Activated B cell treated with CpG ODN at 0.5 μM for 24 hours (primary cell): Measurements from ENCODE around the gene VSNL1. TPM values are rescaled to one million over a fixed set of nuclear protein-coding genes. Genes with fewer than 3 reads are reported as not detected.

ENCODE experiments used
- ATAC-seq: fragments of 200-7000 bp; cut with Tn5 transposase; one replicate; pipeline ENCODE4 v1.10.0; 2021; ENCODE audit warnings: low read depth, mild to moderate bottlenecking, moderate library complexity
- CTCF ChIA-PET: fragments of 350-600 bp; sonication (Branson Sonifier 250); formaldehyde crosslinking; loops from one replicate; lab custom pipeline; 2021; ENCODE audit warnings: antibody characterized with exemption; lab: Charles Lee
- POLR2A ChIA-PET: fragments of 350-600 bp; sonication (Branson Sonifier 250); formaldehyde crosslinking; loops from one replicate; lab custom pipeline; 2021; ENCODE audit warnings: antibody characterized with exemption; lab: Charles Lee
- DNase-seq: peaks from one replicate; pipeline ENCODE4 v3.0.0; 2022
- H3K27ac Mint-ChIP-seq: one replicate; pipeline ENCODE4 v1.8.0; 2020; ENCODE audit warnings: mixed read lengths
- H3K27me3 Mint-ChIP-seq: one replicate; pipeline ENCODE4 v1.8.0; 2021; ENCODE audit warnings: mixed read lengths
- H3K36me3 Mint-ChIP-seq: one replicate; pipeline ENCODE4 v1.8.0; 2021; ENCODE audit warnings: low read depth, mixed read lengths
- H3K4me1 Mint-ChIP-seq: one replicate; pipeline ENCODE4 v1.8.0; 2021; ENCODE audit warnings: mixed read lengths
- H3K4me3 Mint-ChIP-seq: one replicate; pipeline ENCODE4 v1.8.0; 2020; ENCODE audit warnings: mild to moderate bottlenecking, mixed read lengths
- H3K9me3 Mint-ChIP-seq: one replicate; pipeline ENCODE4 v1.8.0; 2020; ENCODE audit warnings: mixed read lengths
- CTCF ChIP-seq: fragments of 200-600 bp; IDR thresholded peaks from one replicate; pipeline ENCODE4 v1.8.0; 2022; ENCODE audit warnings: antibody characterized with exemption, mild to moderate bottlenecking
- intact Hi-C: fragments of 100-400 bp; cut with micrococcal nuclease; formaldehyde crosslinking; loops from one replicate; pipeline ENCODE4 v1.15.1; 2024
- total RNA-seq: library from RNA; stranded (reverse); gene quantifications from 2 replicates; pipeline ENCODE4 v1.2.3, GENCODE V29; 2022

VSNL1 gene
- total RNA-seq, 1 donor from 2014 or later, result not detected

- no peak for DNase-seq
- ChIA-PET CTCF (no interaction called here), POLR2A (no interaction called here)
- Mint-ChIP-seq H3K4me3 (peak overlapping the region; percentile 21), H3K4me1 (peaks cover 24% of the 10 kb centered on the region), H3K36me3 (no peaks in the 10 kb centered on the region), H3K27me3 (peaks cover 64% of the 10 kb centered on the region), H3K9me3 (no peaks in the 10 kb centered on the region), H3K27ac (no peak overlapping the region)
- no peak for TF ChIP-seq CTCF
- no peak for ATAC-seq
- intact Hi-C loops, result no loop called here
Measured at GRCh38 chr2:17538844-17539554, 1.5 kb upstream of the VSNL1 start.

- Mint-ChIP-seq H3K4me1 (peaks cover 24% of the 10 kb centered on the region), H3K4me3 (no peak overlapping the region), H3K9me3 (no peaks in the 10 kb centered on the region), H3K27ac (no peak overlapping the region), H3K27me3 (peaks cover 71% of the 10 kb centered on the region), H3K36me3 (no peaks in the 10 kb centered on the region)
- intact Hi-C loops, result no loop called here
- ChIA-PET POLR2A (no interaction called here), CTCF (no interaction called here)
- ATAC-seq, result no peak
- TF ChIP-seq CTCF, result no peak
- no peak for DNase-seq
Measured at GRCh38 chr2:17539611-17540092, 844 bp upstream of the VSNL1 start.

DNA sequence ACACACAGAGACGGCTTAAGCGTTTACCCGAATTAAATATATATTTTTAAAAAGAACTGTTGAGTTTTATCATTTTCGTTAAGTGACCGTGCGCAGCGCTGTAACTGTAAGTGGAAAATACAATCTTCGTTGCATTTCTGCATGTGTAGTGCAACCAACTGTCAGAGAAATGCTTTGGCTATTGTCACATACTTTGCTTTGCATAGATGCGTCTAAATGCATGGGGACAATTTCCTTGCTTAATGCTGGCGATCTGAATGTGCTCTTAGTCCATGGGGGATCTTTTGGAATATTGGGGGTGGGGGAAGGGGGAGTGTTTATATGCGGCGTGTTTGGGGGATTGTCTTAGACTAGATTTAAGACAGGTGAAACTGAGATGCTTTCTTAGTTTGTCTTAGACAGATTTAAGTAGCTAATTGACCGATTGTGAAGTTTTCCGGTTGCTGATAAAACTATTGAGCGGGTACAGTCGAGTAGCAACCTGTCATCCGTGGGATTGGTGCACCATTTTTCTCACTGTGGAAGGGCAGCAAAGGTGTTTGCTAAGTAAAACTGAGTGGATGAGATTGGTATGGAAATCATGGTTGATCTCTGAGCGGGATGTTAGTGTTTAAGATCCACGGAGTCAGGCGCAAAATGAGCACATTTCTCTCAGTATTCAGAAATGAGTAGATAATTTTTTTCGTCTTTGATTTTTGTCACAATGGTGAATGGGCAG is 476 bp downstream of the VSNL1 start:
- ChIA-PET POLR2A (no interaction called here), CTCF (no interaction called here)
- Mint-ChIP-seq H3K36me3 (no peaks in the 10 kb centered on the region), H3K27ac (no peak overlapping the region), H3K4me3 (peak overlapping the region; percentile 47), H3K27me3 (peaks cover 66% of the 10 kb centered on the region), H3K9me3 (no peaks in the 10 kb centered on the region), H3K4me1 (peaks cover 24% of the 10 kb centered on the region)
- ATAC-seq (no peak), DNase-seq (no peak)
- intact Hi-C loops, result no loop called here
- no peak for TF ChIP-seq CTCF

DNA sequence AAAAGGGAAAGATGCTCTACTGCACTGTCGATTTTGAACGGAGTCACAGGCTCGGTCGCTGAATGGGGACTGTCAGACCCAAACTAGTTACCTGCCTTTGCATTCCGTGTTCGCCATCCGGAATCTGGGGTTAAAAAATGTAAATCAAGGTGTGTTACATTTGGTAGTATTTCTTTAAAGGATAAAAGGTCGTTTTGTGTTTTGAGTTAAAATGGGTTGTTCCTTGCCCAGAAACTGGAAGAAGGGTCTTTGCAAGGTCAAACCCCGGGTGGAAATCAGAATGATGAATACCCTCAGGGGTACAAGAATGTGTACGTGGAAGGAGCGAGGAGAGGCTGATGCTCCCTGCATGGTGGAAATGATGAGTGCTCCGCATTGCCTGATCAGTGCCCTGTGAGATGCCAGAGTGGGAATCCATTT is 1.0 kb downstream of the VSNL1 start:
- no peak overlapping the region for H3K4me3 Mint-ChIP-seq

More for the DNA sequence above, 1.0 kb downstream of the VSNL1 start:
- intact Hi-C loops, result no loop called here
- Mint-ChIP-seq H3K4me1 (peaks cover 24% of the 10 kb centered on the region), H3K27ac (no peak overlapping the region), H3K9me3 (no peaks in the 10 kb centered on the region), H3K27me3 (peaks cover 60% of the 10 kb centered on the region), H3K36me3 (no peaks in the 10 kb centered on the region)
- ChIA-PET CTCF (no interaction called here), POLR2A (no interaction called here)
- DNase-seq (no peak), ATAC-seq (no peak)
- no peak for TF ChIP-seq CTCF
